DOHH2 (cell line): ENCODE measurements around the gene SRP14.

Experiments
- H3F3A ChIP-seq: fragments of 200-600 bp; sonication (generic), shearing (Covaris generic); 2 replicates; pipeline ENCODE4 v1.6.0; 2016; ENCODE audit warnings: antibody characterized with exemption, mild to moderate bottlenecking; ENCODE audit not compliant: control insufficient read depth, insufficient read depth
- H3K27ac ChIP-seq: fragments of 200-600 bp; sonication (generic); 2 replicates; pipeline ENCODE4 v1.5.1; 2014; ENCODE audit warnings: low read depth, mild to moderate bottlenecking, low read length, moderate library complexity
- H3K27me3 ChIP-seq: fragments of 200-600 bp; sonication (generic); 2 replicates; pipeline ENCODE4 v1.6.1; 2014; ENCODE audit warnings: mild to moderate bottlenecking, low read length, mixed read lengths; ENCODE audit not compliant: control insufficient read depth
- H3K36me3 ChIP-seq: fragments of 200-600 bp; sonication (generic); 2 replicates; pipeline ENCODE4 v1.6.1; 2014; ENCODE audit warnings: mild to moderate bottlenecking, low read length, moderate library complexity, mixed read lengths; ENCODE audit not compliant: control insufficient read depth
- H3K4me1 ChIP-seq: fragments of 200-600 bp; sonication (generic); 2 replicates; pipeline ENCODE4 v1.6.1; 2014; ENCODE audit warnings: mild to moderate bottlenecking, low read length, mixed read lengths; ENCODE audit not compliant: control insufficient read depth
- H3K4me2 ChIP-seq: fragments of 200-600 bp; sonication (generic); 2 replicates; pipeline ENCODE4 v1.6.0; 2014; ENCODE audit warnings: mild to moderate bottlenecking, low read length, moderate library complexity
- H3K4me3 ChIP-seq: fragments of 200-600 bp; sonication (generic); 2 replicates; pipeline ENCODE4 v1.5.1; 2014; ENCODE audit warnings: mild to moderate bottlenecking, low read length, mixed read lengths
- H3K79me2 ChIP-seq: fragments of 200-600 bp; sonication (generic); 2 replicates; pipeline ENCODE4 v1.6.1; 2014; ENCODE audit warnings: mild to moderate bottlenecking, low read length, mixed read lengths; ENCODE audit not compliant: control insufficient read depth
- H3K9me2 ChIP-seq: fragments of 200-600 bp; sonication (generic); replicated peaks from 2 replicates; pipeline ENCODE4 v1.6.1; 2014; ENCODE audit warnings: mild to moderate bottlenecking, low read length, mixed read lengths; ENCODE audit not compliant: control insufficient read depth
- H3K9me3 ChIP-seq: fragments of 200-600 bp; sonication (generic); 2 replicates; pipeline ENCODE4 v1.6.1; 2014; ENCODE audit warnings: antibody characterized with exemption, low read length, mixed read lengths; ENCODE audit not compliant: control insufficient read depth, insufficient read depth
- H4K20me1 ChIP-seq: fragments of 200-600 bp; sonication (generic); 2 replicates; pipeline ENCODE4 v1.6.0; 2014; ENCODE audit warnings: low read depth, mild to moderate bottlenecking, antibody characterized with exemption, low read length, moderate library complexity; ENCODE audit not compliant: control insufficient read depth, insufficient read depth
- EZH2phosphoT487 ChIP-seq: fragments of 200-600 bp; sonication (generic); IDR thresholded peaks from 2 replicates; pipeline ENCODE4 v1.6.1; 2017; ENCODE audit warnings: borderline replicate concordance, mild to moderate bottlenecking, antibody characterized with exemption, low read length, moderate library complexity, mixed read lengths
- TF ChIP-seq, protein P1 (sequence below): fragments of 200-600 bp; sonication (generic); IDR thresholded peaks from one replicate; pipeline ENCODE4 v1.5.1; 2014; ENCODE audit warnings: antibody characterized with exemption, mild to moderate bottlenecking, low read depth, low read length; ENCODE audit not compliant: poor library complexity, severe bottlenecking

Gene SRP14

GRCh38 chr15:40053079-40053830 lies 14.3 kb upstream of the SRP14 start:
- TF ChIP-seq, protein P1, sequence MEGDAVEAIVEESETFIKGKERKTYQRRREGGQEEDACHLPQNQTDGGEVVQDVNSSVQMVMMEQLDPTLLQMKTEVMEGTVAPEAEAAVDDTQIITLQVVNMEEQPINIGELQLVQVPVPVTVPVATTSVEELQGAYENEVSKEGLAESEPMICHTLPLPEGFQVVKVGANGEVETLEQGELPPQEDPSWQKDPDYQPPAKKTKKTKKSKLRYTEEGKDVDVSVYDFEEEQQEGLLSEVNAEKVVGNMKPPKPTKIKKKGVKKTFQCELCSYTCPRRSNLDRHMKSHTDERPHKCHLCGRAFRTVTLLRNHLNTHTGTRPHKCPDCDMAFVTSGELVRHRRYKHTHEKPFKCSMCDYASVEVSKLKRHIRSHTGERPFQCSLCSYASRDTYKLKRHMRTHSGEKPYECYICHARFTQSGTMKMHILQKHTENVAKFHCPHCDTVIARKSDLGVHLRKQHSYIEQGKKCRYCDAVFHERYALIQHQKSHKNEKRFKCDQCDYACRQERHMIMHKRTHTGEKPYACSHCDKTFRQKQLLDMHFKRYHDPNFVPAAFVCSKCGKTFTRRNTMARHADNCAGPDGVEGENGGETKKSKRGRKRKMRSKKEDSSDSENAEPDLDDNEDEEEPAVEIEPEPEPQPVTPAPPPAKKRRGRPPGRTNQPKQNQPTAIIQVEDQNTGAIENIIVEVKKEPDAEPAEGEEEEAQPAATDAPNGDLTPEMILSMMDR, result peak; percentile 43
- no peak for TF ChIP-seq EZH2phosphoT487
- H3K27me3 ChIP-seq, result no peaks in the 10 kb centered on the region
- peaks cover 15% of the 10 kb centered on the region for H3K36me3 ChIP-seq
- no peaks in the 10 kb centered on the region for H3K9me3 ChIP-seq
- peaks cover 35% of the 10 kb centered on the region for H3F3A ChIP-seq
- H3K4me3 ChIP-seq, result peak overlapping the region; percentile 67
- H3K79me2 ChIP-seq, result peaks cover 6% of the 10 kb centered on the region; the same call in 1 of the 2 replicates
- H3K27ac ChIP-seq, result peak overlapping the region; percentile 92
- peak overlapping the region; percentile 96 for H3K4me2 ChIP-seq
- no peaks in the 10 kb centered on the region for H3K9me2 ChIP-seq
- H4K20me1 ChIP-seq, result no peaks in the 10 kb centered on the region
- peaks cover 98% of the 10 kb centered on the region for H3K4me1 ChIP-seq

DNA sequence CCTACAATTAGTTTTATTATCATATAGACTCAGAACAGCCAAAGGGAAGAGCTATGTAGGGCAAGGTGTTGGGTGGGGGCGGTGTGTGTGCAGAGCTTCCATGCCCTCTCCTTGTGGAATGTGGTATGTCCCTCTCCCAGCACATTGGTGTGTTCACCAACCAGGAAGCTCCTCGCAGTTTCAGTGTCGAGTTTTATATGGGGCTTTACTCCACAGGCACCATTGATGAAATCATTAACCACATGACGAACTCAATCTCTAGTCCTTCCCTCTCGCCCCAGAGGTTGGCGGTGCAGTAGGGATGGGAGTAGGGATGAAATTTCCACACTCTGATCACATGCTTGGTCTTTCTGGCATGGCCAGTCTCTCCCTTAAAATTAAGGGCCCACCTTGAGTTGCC lies 13.6 kb upstream of the SRP14 start:
- Histone ChIP-seq H3K27ac (peak overlapping the region; percentile 3; the same call in 1 of the 2 replicates), H3K9me3 (no peaks in the 10 kb centered on the region), H3K79me2 (peaks cover 6% of the 10 kb centered on the region; the same call in 1 of the 2 replicates), H3K27me3 (no peaks in the 10 kb centered on the region), H3K4me1 (peaks cover 98% of the 10 kb centered on the region), H4K20me1 (no peaks in the 10 kb centered on the region), H3K4me3 (no peak overlapping the region), H3F3A (peaks cover 40% of the 10 kb centered on the region), H3K36me3 (peaks cover 18% of the 10 kb centered on the region), H3K9me2 (no peaks in the 10 kb centered on the region), H3K4me2 (no peak overlapping the region)
- no peak for TF ChIP-seq EZH2phosphoT487
- TF ChIP-seq, protein P1, result no peak

- no peaks in the 10 kb centered on the region for H3K9me2 ChIP-seq
- TF ChIP-seq, protein P1, result no peak
- TF ChIP-seq EZH2phosphoT487, result no peak
- no peaks in the 10 kb centered on the region for H3K9me3 ChIP-seq
- H3K4me3 ChIP-seq, result no peak overlapping the region
- H3K4me2 ChIP-seq, result no peak overlapping the region
- peaks cover 41% of the 10 kb centered on the region for H3F3A ChIP-seq
- H3K36me3 ChIP-seq, result peaks cover 22% of the 10 kb centered on the region
- no peaks in the 10 kb centered on the region for H3K27me3 ChIP-seq
- H3K79me2 ChIP-seq, result peaks cover 6% of the 10 kb centered on the region; the same call in 1 of the 2 replicates
- peak overlapping the region; percentile 7; the same call in 1 of the 2 replicates for H3K27ac ChIP-seq
- H3K4me1 ChIP-seq, result peaks cover 99% of the 10 kb centered on the region
- H4K20me1 ChIP-seq, result no peaks in the 10 kb centered on the region
Observed at GRCh38 chr15:40051616-40052415, 12.8 kb upstream of the SRP14 start.
